Measurements from ENCODE around the gene KLF16.

KLF16 gene

GRCh38 chr19:1823020-1823419 is 40.4 kb downstream of the KLF16 start:
- no peak for DNase-seq (ENCODE audit: low read depth)

GRCh38 chr19:1822210-1822609 is 41.2 kb downstream of the KLF16 start:
- DNase-seq (ENCODE audit: low read depth): no peak

- DNase-seq (ENCODE audit: low read depth): no peak
These were observed 43.8 kb downstream of the KLF16 start for GRCh38 chr19:1819341-1820255.

- no peak for DNase-seq (ENCODE audit: low read depth)
These were observed 44.7 kb downstream of the KLF16 start for GRCh38 chr19:1818549-1819195.

GRCh38 chr19:1817553-1818179 is 45.7 kb downstream of the KLF16 start:
- no peak for DNase-seq (ENCODE audit: low read depth)

GRCh38 chr19:1816530-1817298 is 46.7 kb downstream of the KLF16 start:
- no peak for DNase-seq (ENCODE audit: low read depth)

GRCh38 chr19:1815605-1816529 is 47.5 kb downstream of the KLF16 start:
- no peak for DNase-seq (ENCODE audit: low read depth)

- no peak for DNase-seq (ENCODE audit: low read depth)
These were observed 48.4 kb downstream of the KLF16 start for GRCh38 chr19:1814833-1815604.

- DNase-seq (ENCODE audit: low read depth): no peak
These were observed 49.0 kb downstream of the KLF16 start for GRCh38 chr19:1814391-1814790.

GRCh38 chr19:1813192-1814182 is 49.9 kb downstream of the KLF16 start:
- no peak for DNase-seq (ENCODE audit: low read depth)

- DNase-seq (ENCODE audit: low read depth): peak; percentile 64
These were observed 50.8 kb downstream of the KLF16 start for GRCh38 chr19:1812426-1813191.

- DNase-seq (ENCODE audit: low read depth): no peak
These were observed 51.4 kb downstream of the KLF16 start, which contains the start of gene ATP8B3 for GRCh38 chr19:1811942-1812425. Gene ATP8B3 (minus strand): TSS chr19:1812276. CDS start chr19:1811736, 540 bp downstream.

- peak; percentile 11 for DNase-seq (ENCODE audit: low read depth)
These were observed 51.9 kb downstream of the KLF16 start for GRCh38 chr19:1811472-1811894.

- no peak for DNase-seq (ENCODE audit: low read depth)
These were observed 52.8 kb downstream of the KLF16 start for GRCh38 chr19:1810439-1811160.

- no peak for DNase-seq (ENCODE audit: low read depth)
These were observed 53.7 kb downstream of the KLF16 start for GRCh38 chr19:1809678-1810077.

- DNase-seq (ENCODE audit: low read depth): no peak
These were observed 55.0 kb downstream of the KLF16 start for GRCh38 chr19:1808395-1808731.

GRCh38 chr19:1807695-1808394 is 55.5 kb downstream of the KLF16 start:
- DNase-seq (ENCODE audit: low read depth): no peak
